T-helper 1 cell treated with Interleukin-12 subunit alpha and Interleukin-12 subunit beta and Interleukin-4 antibody, amounts not matched to agents 30 ng/mL and 1 ng/mL, for 36 hours (primary cell): ENCODE results near the gene DEPDC1. TPM values are rescaled to one million over a fixed set of nuclear protein-coding genes. Genes with fewer than 3 reads are reported as not detected.
"Not testable (repeated sequence)": the region's sequence is repeated elsewhere in the genome, so short reads cannot be mapped to it uniquely, and the experiment has no call there.

ENCODE experiments used
- intact Hi-C: fragments of 100-400 bp; cut with micrococcal nuclease; formaldehyde crosslinking; loops from one replicate; pipeline ENCODE4 v1.15.1; 2024
- total RNA-seq: library from RNA; stranded (reverse); gene quantifications from 2 replicates; pipeline ENCODE4 v1.2.3, GENCODE V29; 2022

Gene DEPDC1
- total RNA-seq, 1 donor from 2014 or later: 13.7 TPM

GRCh38 chr1:68479501-68479900, 17.4 kb downstream of the DEPDC1 start:
- intact Hi-C loops: no loop called here

- intact Hi-C loops: no loop called here
Measured at GRCh38 chr1:68478662-68479061, 18.2 kb downstream of the DEPDC1 start.

GRCh38 chr1:68476626-68477025, 20.3 kb downstream of the DEPDC1 start:
- intact Hi-C loops: not testable (repeated sequence)

DNA sequence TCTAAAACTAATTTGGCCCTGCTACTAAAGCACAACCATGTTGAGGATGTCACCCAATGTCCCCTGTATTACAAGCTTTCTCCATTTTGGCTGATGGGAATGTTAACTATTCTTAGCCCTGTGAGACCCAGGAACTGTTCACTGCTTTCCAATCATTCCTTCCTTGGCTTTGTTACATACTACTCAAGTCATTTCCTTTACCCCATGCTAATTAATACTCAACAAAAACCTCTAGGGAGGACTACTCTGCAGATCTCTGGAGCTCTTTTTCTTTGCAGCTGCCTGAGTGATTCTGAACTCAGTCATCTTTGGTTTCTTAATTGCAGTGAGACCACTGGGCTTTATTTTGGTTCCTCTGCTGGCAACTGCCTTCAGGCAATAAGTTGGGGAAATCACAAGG, 23.8 kb downstream of the DEPDC1 start:
- intact Hi-C loops: no loop called here

- intact Hi-C loops: loop anchor here (1.0 kb wide), 1 partner anchor 1267 kb away; no protein-coding TSS in a partner anchor
Measured at GRCh38 chr1:68470388-68470970, 26.4 kb downstream of the DEPDC1 start.

DNA sequence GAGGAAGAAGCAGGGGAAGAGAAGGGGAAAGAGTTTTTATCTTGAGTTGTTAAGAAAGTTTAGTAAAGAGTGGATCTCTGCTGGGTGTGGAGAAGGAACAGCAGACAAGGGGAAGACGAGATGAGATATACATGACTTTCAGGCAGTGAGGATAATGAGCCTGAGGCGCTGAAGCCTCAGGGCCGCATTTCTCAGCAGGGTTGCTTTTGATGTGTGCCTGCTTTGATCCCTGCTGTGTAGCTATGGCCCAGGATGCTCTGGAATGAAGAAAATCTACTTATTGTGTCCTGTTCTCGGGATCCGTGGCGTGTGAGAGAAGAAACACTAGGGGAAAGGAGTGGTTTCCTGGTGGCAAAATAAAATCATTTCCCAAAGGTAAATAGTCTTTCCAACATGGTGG, 32.0 kb downstream of the DEPDC1 start:
- intact Hi-C loops: no loop called here

GRCh38 chr1:68460935-68461334, 35.9 kb downstream of the DEPDC1 start:
- intact Hi-C loops: no loop called here

GRCh38 chr1:68459796-68460195, 37.1 kb downstream of the DEPDC1 start:
- intact Hi-C loops: no loop called here

DNA sequence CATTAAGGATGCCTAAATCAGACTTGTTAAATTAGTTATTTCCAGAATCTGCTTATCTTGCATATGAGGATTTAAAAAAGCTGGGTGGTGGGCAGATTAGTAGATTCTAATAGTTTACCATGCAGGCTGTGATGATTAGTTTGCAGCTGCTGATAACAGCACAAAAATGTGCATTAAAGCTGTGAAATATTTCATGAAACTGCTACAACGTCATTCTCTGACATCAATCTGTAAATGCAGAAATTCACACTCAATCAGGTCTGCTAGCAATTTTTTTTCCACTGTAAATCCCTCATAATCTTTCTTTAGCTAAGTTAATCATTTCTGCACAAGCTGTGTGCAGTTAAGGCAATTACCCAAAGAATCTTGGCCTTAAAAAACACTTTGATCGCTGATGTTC, 37.8 kb downstream of the DEPDC1 start:
- intact Hi-C loops: no loop called here

DNA sequence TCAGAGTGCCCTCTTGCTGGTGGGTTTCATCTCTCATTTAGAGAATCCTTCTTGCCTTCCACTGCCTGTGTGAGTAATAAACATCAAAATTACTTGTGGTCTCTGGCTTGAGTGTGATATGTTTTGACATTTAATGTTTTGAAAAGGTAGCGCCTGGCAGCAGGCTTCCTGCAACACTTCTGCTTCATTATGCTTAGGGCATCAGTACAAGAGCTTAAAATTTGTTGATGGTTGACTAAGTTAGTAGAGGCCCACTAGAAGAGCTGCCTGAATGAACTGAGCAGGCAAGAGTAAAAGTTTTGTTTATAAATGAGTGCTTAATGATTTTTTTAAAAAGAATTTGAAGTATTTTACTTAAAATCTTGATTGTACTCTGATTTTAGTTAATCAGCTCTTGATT, 40.7 kb downstream of the DEPDC1 start:
- intact Hi-C loops: no loop called here

DNA sequence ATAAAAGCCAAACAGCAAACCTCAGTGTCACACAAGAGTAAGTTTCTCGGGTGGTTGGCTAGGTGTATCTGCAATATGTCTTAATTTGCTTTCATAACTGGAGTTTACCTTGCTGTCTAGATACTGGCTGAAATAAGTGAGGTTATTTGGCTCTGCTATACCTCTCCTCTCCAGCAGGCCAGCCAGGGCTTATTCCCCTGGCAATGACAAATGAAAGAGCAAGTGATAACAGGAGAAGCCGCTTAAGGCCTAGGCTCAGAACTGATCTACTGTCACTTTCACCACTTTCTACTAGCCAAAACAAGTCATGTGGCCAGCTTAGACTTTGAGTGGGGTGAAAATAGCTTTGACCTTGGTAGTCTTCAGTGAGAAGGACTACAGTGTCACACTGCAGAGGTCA, 42.3 kb downstream of the DEPDC1 start:
- intact Hi-C loops: no loop called here

GRCh38 chr1:68453060-68453670, 43.7 kb downstream of the DEPDC1 start:
- intact Hi-C loops: no loop called here

DNA sequence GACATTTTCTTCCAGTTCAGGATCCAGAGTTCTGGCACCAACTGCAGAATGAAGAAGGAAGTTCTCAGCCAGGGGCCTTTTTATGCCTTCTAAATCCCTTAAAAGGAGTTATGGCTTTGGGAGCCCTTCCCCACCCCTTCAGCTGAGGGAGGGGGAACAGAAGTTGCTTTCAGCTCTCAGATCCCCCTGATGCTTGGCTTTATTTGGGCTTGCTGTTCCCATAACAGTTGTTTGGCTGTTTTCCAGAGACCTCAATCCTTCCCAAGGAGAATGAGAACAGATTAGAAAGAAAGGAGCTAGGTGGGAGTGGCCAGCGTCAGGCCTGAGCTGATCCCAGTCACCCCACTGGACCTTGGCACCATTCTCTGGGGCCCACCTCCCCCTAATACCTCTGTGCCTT, 47.0 kb downstream of the DEPDC1 start, which contains the start of gene RPE65:
Gene RPE65, minus strand, starts transcription at position 54 of the 400 bp plus-strand sequence. Its CDS starts 49 bp downstream, at position 5.
- intact Hi-C loops: no loop called here

- intact Hi-C loops: no loop called here
Measured at GRCh38 chr1:68448365-68448764, 48.5 kb downstream of the DEPDC1 start.

DNA sequence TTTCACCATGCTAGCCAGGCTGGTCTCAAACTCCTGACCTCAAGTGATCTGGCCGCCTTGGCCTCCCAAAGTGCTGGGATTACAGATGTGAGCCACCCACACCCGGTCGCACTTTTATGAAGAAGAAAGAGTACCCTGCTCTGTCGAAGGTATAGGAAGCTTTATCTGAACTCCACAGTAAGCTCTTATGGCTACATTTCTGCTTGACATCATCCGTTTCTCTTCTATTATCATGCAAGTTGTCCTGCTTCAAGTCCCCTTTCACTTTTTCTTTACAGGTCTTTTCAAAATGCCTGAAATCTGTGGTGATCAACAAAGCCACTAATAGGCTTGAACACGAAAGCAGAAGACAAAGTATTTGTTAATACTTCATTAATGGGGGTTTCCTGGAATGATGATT, 51.2 kb downstream of the DEPDC1 start:
- intact Hi-C loops: no loop called here

GRCh38 chr1:68442822-68443556, 53.9 kb downstream of the DEPDC1 start:
- intact Hi-C loops: loop anchor here (1.0 kb wide), 1 partner anchor 323 kb away; no protein-coding TSS in a partner anchor

DNA sequence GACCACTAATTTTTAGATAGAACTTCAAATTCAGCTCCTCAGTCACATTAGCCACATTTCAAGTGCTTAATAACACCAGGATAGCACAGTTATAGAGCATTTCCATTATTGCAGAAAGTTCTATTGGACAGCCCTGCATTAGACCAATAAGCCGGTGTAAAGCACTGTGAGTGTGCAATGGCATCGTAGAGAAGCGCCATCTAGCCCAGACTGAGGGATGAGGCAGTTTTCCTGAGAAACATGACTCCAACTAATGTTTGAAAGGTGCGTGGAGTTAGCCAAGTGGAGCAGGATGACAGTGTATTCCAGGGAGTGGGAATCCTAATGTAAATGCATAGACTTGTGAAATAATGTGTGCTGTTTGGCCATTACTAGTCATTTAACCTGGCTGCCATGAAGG, 54.9 kb downstream of the DEPDC1 start:
- intact Hi-C loops: no loop called here

DNA sequence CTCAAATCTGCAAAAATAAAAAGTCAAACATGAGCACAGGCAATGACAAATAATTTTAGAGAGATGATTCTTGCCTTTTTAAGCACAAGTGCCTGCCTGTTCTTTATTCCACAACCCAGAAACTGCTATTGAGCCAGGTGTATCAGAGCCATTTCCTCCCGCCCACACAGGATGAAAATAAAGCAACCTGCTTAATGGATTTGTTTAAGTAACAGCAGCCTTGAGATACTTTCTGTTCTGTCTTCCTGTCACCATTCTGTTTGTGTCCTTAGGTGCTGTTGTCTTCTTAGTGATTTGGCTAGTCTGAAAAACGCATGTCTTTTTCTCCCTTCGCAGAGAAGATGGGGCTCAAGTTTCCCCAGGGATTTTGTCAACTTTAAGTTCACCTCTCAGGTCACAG, 58.6 kb downstream of the DEPDC1 start:
- intact Hi-C loops: no loop called here

DNA sequence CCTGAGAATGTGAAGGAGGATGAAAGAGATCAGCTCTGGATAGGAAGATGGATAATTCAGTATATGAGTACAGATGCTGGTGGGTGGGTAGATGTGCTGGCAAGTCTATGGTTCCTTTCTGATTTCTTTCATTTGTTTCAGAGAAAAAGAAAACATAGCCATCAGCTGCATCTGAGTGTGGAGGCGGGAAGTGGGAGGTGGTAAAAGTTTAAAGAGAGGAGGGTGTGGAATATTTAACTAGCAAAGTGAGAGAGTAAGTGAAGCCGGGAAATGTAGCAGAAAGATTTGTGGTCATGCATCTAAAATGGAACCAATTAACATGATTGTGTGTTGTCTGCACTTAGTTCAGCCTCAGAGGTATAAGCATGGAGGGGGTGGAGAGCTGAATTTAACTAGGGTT, 63.5 kb downstream of the DEPDC1 start:
- intact Hi-C loops: no loop called here

DNA sequence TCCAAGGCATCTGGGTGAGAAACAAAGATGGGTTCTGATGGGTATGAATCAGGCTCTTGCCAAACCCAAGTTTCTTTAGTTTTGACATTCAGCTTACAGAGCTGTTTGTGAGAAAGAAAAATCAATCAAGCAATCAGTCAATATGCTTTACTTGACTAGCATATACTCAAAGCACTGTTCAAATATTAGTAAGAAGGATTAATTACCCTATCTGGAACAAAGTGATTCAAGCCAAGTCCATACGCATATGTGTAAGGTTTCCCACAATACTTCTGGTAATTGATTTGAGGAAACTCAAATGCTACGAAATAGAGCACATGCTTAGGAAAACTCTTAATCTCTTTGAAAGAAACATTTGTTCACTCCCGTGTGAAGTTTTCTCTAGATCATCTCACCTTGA, 65.8 kb downstream of the DEPDC1 start:
- intact Hi-C loops: no loop called here

DNA sequence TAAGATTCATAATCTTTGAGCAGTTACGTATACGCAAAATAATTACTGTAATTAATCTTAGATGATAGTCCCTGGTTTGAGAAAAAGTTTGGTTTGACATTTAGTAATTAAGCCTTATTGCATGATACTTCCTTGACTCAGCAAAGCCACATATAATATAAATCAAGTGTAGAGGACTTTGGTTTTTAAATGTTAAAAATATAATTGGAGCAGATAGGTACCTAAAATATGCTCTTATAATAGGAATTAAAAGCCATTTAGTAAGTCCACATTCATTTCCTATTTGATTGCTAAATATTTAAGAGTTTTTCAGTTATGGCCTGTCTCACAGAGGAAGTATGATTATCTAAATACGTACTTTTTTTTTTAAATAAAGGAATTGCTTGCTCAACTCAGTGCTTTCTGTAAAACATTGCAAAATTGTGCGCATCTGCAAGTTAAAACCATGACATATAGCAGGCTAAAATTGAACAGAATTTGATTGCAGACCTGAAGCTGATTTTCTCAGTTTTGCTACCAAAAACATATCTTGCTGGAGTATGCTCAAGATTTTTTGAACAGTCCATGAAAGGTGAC, 67.6 kb downstream of the DEPDC1 start:
- intact Hi-C loops: no loop called here

- intact Hi-C loops: no loop called here
Measured at GRCh38 chr1:68426594-68426993, 70.3 kb downstream of the DEPDC1 start.
